ENCODE results near the gene DMGDH.

Gene DMGDH

GRCh38 chr5:78971998-78972397 lies 97.5 kb downstream of the DMGDH start:
- no peak for DNase-seq

GRCh38 chr5:78968781-78969180 lies 100.7 kb downstream of the DMGDH start:
- DNase-seq, result no peak

- DNase-seq, result peak; percentile 71
Measured at GRCh38 chr5:78964889-78965288, 104.6 kb downstream of the DMGDH start.

- no peak for DNase-seq
Measured at GRCh38 chr5:78961743-78962142, 107.7 kb downstream of the DMGDH start.

GRCh38 chr5:78959767-78960166 lies 109.7 kb downstream of the DMGDH start:
- no peak for DNase-seq

GRCh38 chr5:78958672-78959445 lies 110.6 kb downstream of the DMGDH start:
- no peak for DNase-seq

- no peak for DNase-seq
Measured at GRCh38 chr5:78956901-78957300, 112.6 kb downstream of the DMGDH start.

GRCh38 chr5:78953092-78953800 lies 116.2 kb downstream of the DMGDH start:
- no peak for DNase-seq
